Mesothelial cell of epicardium (in vitro differentiated cells): ENCODE data around the gene EFHC1. TPM values are rescaled to one million over a fixed set of nuclear protein-coding genes. Genes with fewer than 3 reads are reported as not detected.

ENCODE experiments used
- DNase-seq, 2 experiments: peaks; one replicate each; pipeline ENCODE4 v3.0.0; 2021; ENCODE audit warnings: low spot score in 2 of 2; ENCODE audit not compliant: unreplicated experiment in 2 of 2
- H3K27ac Mint-ChIP-seq: 2 replicates; pipeline ENCODE4 v1.8.0; 2021; ENCODE audit warnings: mixed read lengths
- H3K27me3 Mint-ChIP-seq: 2 replicates; pipeline ENCODE4 v1.8.0; 2021; ENCODE audit warnings: low read depth, mixed read lengths
- H3K36me3 Mint-ChIP-seq: 2 replicates; pipeline ENCODE4 v1.8.0; 2021; ENCODE audit warnings: mixed read lengths
- H3K4me1 Mint-ChIP-seq: 2 replicates; pipeline ENCODE4 v1.8.0; 2021; ENCODE audit warnings: mixed read lengths
- H3K4me3 Mint-ChIP-seq: 2 replicates; pipeline ENCODE4 v1.8.0; 2021; ENCODE audit warnings: mild to moderate bottlenecking, moderate library complexity, mixed read lengths
- H3K9me3 Mint-ChIP-seq: 2 replicates; pipeline ENCODE4 v1.8.0; 2021; ENCODE audit warnings: mixed read lengths
- CTCF ChIP-seq: fragments of 200-600 bp; sonication (generic); IDR thresholded peaks from one replicate; pipeline ENCODE4 v1.5.0; 2021; ENCODE audit warnings: antibody characterized with exemption; ENCODE audit not compliant: unreplicated experiment
- total RNA-seq: library from RNA; stranded (reverse); gene quantifications from 3 replicates; pipeline ENCODE4 v1.2.1, GENCODE V29; 2021

The EFHC1 gene
- total RNA-seq, 1 donor from 2014 or later, result 34.4 TPM

- no peak overlapping the region for H3K27ac Mint-ChIP-seq
- DNase-seq, result no peak
Observed at GRCh38 chr6:52489881-52490280, 69.7 kb downstream of the EFHC1 start.

GRCh38 chr6:52491203-52492069, 71.3 kb downstream of the EFHC1 start:
- H3K4me1 Mint-ChIP-seq, result no peaks in the 10 kb centered on the region
- peaks cover 21% of the 10 kb centered on the region for H3K36me3 Mint-ChIP-seq
- no peak overlapping the region for H3K4me3 Mint-ChIP-seq
- no peaks in the 10 kb centered on the region for H3K27me3 Mint-ChIP-seq
- H3K9me3 Mint-ChIP-seq, result peaks cover 4% of the 10 kb centered on the region
- H3K27ac Mint-ChIP-seq, result no peak overlapping the region
- DNase-seq, result no peak
- no peak for TF ChIP-seq CTCF

More at GRCh38 chr6:52489881-52490280, 69.7 kb downstream of the EFHC1 start:
- no peak overlapping the region for H3K4me3 Mint-ChIP-seq
- TF ChIP-seq CTCF, result no peak
- H3K4me1 Mint-ChIP-seq, result no peaks in the 10 kb centered on the region
- no peaks in the 10 kb centered on the region for H3K27me3 Mint-ChIP-seq
- peaks cover 18% of the 10 kb centered on the region for H3K36me3 Mint-ChIP-seq
- H3K9me3 Mint-ChIP-seq, result no peaks in the 10 kb centered on the region

- Mint-ChIP-seq H3K27me3 (no peaks in the 10 kb centered on the region), H3K4me1 (no peaks in the 10 kb centered on the region), H3K27ac (no peak overlapping the region), H3K36me3 (peaks cover 18% of the 10 kb centered on the region), H3K9me3 (peaks cover 4% of the 10 kb centered on the region), H3K4me3 (no peak overlapping the region)
- no peak for TF ChIP-seq CTCF
- no peak for DNase-seq
Observed at GRCh38 chr6:52493669-52494068, 73.5 kb downstream of the EFHC1 start.

- no peak overlapping the region for H3K27ac Mint-ChIP-seq
Observed at GRCh38 chr6:52494298-52495072, 74.3 kb downstream of the EFHC1 start.

GRCh38 chr6:52495922-52496321, 75.8 kb downstream of the EFHC1 start:
- Mint-ChIP-seq H3K27ac (no peak overlapping the region), H3K36me3 (peaks cover 15% of the 10 kb centered on the region), H3K4me3 (no peak overlapping the region), H3K27me3 (no peaks in the 10 kb centered on the region), H3K4me1 (no peaks in the 10 kb centered on the region), H3K9me3 (peaks cover 4% of the 10 kb centered on the region)
- no peak for TF ChIP-seq CTCF
- DNase-seq, result no peak

More at GRCh38 chr6:52494298-52495072, 74.3 kb downstream of the EFHC1 start:
- no peak overlapping the region for H3K4me3 Mint-ChIP-seq
- DNase-seq, result no peak
- no peak for TF ChIP-seq CTCF
- no peaks in the 10 kb centered on the region for H3K27me3 Mint-ChIP-seq
- peaks cover 4% of the 10 kb centered on the region for H3K9me3 Mint-ChIP-seq
- H3K36me3 Mint-ChIP-seq, result peaks cover 18% of the 10 kb centered on the region
- no peaks in the 10 kb centered on the region for H3K4me1 Mint-ChIP-seq
